B cell (primary cell): ENCODE results near the gene MPZL2. TPM values are rescaled to one million over a fixed set of nuclear protein-coding genes. Genes with fewer than 3 reads are reported as not detected.

Experiments
- ATAC-seq: fragments of 200-7000 bp; cut with Tn5 transposase; one replicate; pipeline ENCODE4 v1.10.0; 2021; ENCODE audit warnings: low read depth, mild to moderate bottlenecking, moderate number of reproducible peaks, moderate library complexity
- CTCF ChIA-PET: fragments of 350-600 bp; sonication (Branson Sonifier 250); formaldehyde crosslinking; loops from one replicate; lab custom pipeline; 2021; ENCODE audit warnings: antibody characterized with exemption, inconsistent platforms; lab: Charles Lee
- POLR2A ChIA-PET: fragments of 350-600 bp; sonication (Branson Sonifier 250); formaldehyde crosslinking; loops from one replicate; lab custom pipeline; 2021; ENCODE audit warnings: antibody characterized with exemption; lab: Charles Lee
- DNase-seq: peaks from one replicate; pipeline ENCODE4 v3.0.0; 2013
- H2AFZ ChIP-seq: 2 replicates; pipeline ENCODE4 v1.6.1; 2012; ENCODE audit warnings: mild to moderate bottlenecking, low read depth, low read length; ENCODE audit not compliant: insufficient read depth, poor library complexity, severe bottlenecking
- H3K27ac ChIP-seq, 2 donors: 1 replicate in 1 of 2; 2 replicates in 1 of 2; pipeline ENCODE4 v1.5.1; 2012 to 2013; ENCODE audit warnings: low read length in 2 of 2, mild to moderate bottlenecking in 2 of 2, moderate library complexity in 1 of 2
- H3K27me3 ChIP-seq, 4 experiments: fragments of 200-600 bp in 1 of 4; sonication (generic) in 1 of 4; replicated peaks in 1 of 4; 1 replicate in 2 of 4; 2 replicates in 2 of 4; pipeline versions ENCODE4 v1.6.1 to v1.7.0; 2013 to 2016; ENCODE audit warnings: low read length in 3 of 4, mild to moderate bottlenecking in 2 of 4, mixed read lengths in 1 of 4, moderate library complexity in 1 of 4; ENCODE audit not compliant: insufficient read depth in 4 of 4, control insufficient read depth in 3 of 4; ENCODE audit errors: control extremely low read depth in 1 of 4
- H3K36me3 ChIP-seq, 2 experiments: replicated peaks in 1 of 2; 1 replicate in 1 of 2; 2 replicates in 1 of 2; pipeline versions ENCODE4 v1.6.1 to v1.7.1; 2013; ENCODE audit warnings: low read length in 1 of 2; ENCODE audit not compliant: insufficient read depth in 2 of 2, control insufficient read depth in 1 of 2; ENCODE audit errors: control extremely low read depth in 1 of 2, extremely low read depth in 1 of 2
- H3K4me1 ChIP-seq, 2 donors: fragments of 200-600 bp in 1 of 2; sonication (generic) in 1 of 2; 1 replicate in 1 of 2; 2 replicates in 1 of 2; pipeline versions ENCODE4 v1.5.1 to v1.6.1; 2013 to 2017; ENCODE audit warnings: low read length in 2 of 2; ENCODE audit not compliant: control insufficient read depth in 2 of 2, insufficient read depth in 2 of 2
- H3K4me2 ChIP-seq: replicated peaks from 2 replicates; pipeline ENCODE3; 2012; ENCODE audit warnings: mild to moderate bottlenecking, low read depth, low read length; ENCODE audit not compliant: poor library complexity, severe bottlenecking
- H3K4me3 ChIP-seq, 5 experiments: fragments of 200-600 bp in 1 of 5; sonication (generic) in 1 of 5; 1 replicate in 3 of 5; 2 replicates in 2 of 5; pipeline versions ENCODE4 v1.5.1 to v1.7.0; 2011 to 2016; ENCODE audit warnings: low read length in 4 of 5, mild to moderate bottlenecking in 4 of 5, low read depth in 2 of 5, control low read depth in 1 of 5, moderate library complexity in 1 of 5; ENCODE audit not compliant: insufficient read depth in 1 of 5; ENCODE audit errors: control extremely low read depth in 1 of 5, extremely low read depth in 1 of 5
- H3K79me2 ChIP-seq: fragments of 200-600 bp; sonication (generic); one replicate; pipeline ENCODE4 v1.6.0; 2016; ENCODE audit warnings: low read length; ENCODE audit not compliant: control insufficient read depth, insufficient read depth
- H3K9ac ChIP-seq: fragments of 200-600 bp; sonication (generic); 2 replicates; pipeline ENCODE4 v1.6.1; 2017; ENCODE audit warnings: mild to moderate bottlenecking, low read length, moderate library complexity
- H3K9me3 ChIP-seq, 3 donors: one replicate each; pipeline versions ENCODE4 v1.6.1 to v1.7.1; 2013; ENCODE audit warnings: low read length in 2 of 3; ENCODE audit not compliant: control insufficient read depth in 2 of 3, insufficient read depth in 1 of 3; ENCODE audit errors: control extremely low read depth in 1 of 3
- H4K20me1 ChIP-seq: 2 replicates; pipeline ENCODE4 v1.6.0; 2012; ENCODE audit warnings: mild to moderate bottlenecking, low read length; ENCODE audit not compliant: insufficient read depth, control insufficient read depth, poor library complexity, severe bottlenecking
- H3K27ac Mint-ChIP-seq: one replicate; pipeline ENCODE4 v1.8.0; 2021; ENCODE audit warnings: mixed read lengths
- H3K27me3 Mint-ChIP-seq: one replicate; pipeline ENCODE4 v1.8.0; 2021; ENCODE audit warnings: mixed read lengths
- H3K4me1 Mint-ChIP-seq: one replicate; pipeline ENCODE4 v1.8.0; 2021; ENCODE audit warnings: mixed read lengths
- H3K4me3 Mint-ChIP-seq: one replicate; pipeline ENCODE4 v1.8.0; 2021; ENCODE audit warnings: mixed read lengths
- H3K9me3 Mint-ChIP-seq: one replicate; pipeline ENCODE4 v1.8.0; 2022; ENCODE audit warnings: mixed read lengths; ENCODE audit not compliant: insufficient read depth
- CTCF ChIP-seq: fragments of 200-600 bp; IDR thresholded peaks from one replicate; pipeline ENCODE4 v1.8.0; 2022; ENCODE audit warnings: antibody characterized with exemption, mild to moderate bottlenecking
- EZH2 ChIP-seq: IDR thresholded peaks from 2 replicates; pipeline ENCODE4 v1.6.1; 2012; ENCODE audit warnings: borderline replicate concordance, low read depth, mild to moderate bottlenecking, moderate library complexity, low read length; ENCODE audit not compliant: insufficient read depth, poor library complexity, severe bottlenecking
- WGBS: methylation state at CpG from one replicate; pipeline ENCODE4 v1.1.5; 2013; ENCODE audit warnings: missing lambda C conversion rate; ENCODE audit not compliant: insufficient coverage; 5-methylcytosine and 5-hydroxymethylcytosine counted together
- intact Hi-C: fragments of 100-400 bp; cut with micrococcal nuclease; formaldehyde crosslinking; loops from one replicate; pipeline ENCODE4 v1.10.0; 2022
- polyA plus RNA-seq: library from polyadenylated mRNA; depleted of rRNA; stranded (reverse); fragments of >200 nt; gene quantifications from 2 replicates; pipeline ENCODE4 v1.2.3, GENCODE V29; 2012
- total RNA-seq, 2 donors: library from RNA; stranded (reverse); fragments of 120-200 nt in 1 of 2; gene quantifications; 1 replicate in 1 of 2; 2 replicates in 1 of 2; pipeline versions ENCODE4 v1.2.3 to v1.2.4, GENCODE V29; 2013 to 2022

The MPZL2 gene
- total and polyA plus RNA-seq, 2 donors (not counting 1 experiment from before 2014, with no cell fraction given), result 1.2 TPM; not detected in 1

GRCh38 chr11:118215765-118216164, 48.3 kb downstream of the MPZL2 start:
- Histone ChIP-seq H3K79me2 (no peaks in the 10 kb centered on the region), H3K27me3 (peaks cover 0 to 28% (median 20%) of the 10 kb centered on the region in 4 experiments), H2AFZ (no peak overlapping the region), H3K4me1 (peaks cover 50 to 52% of the 10 kb centered on the region in 2 donors), H3K36me3 (no peaks in the 10 kb centered on the region), H4K20me1 (no peaks in the 10 kb centered on the region), H3K4me3 (no peak overlapping the region), H3K9ac (no peak overlapping the region), H3K27ac (no peak overlapping the region), H3K4me2 (no peak overlapping the region), H3K9me3 (no peaks in the 10 kb centered on the region)
- DNase-seq, result no peak
- ATAC-seq, result no peak
- ChIA-PET POLR2A (no interaction called here), CTCF (interaction anchor here (0.9 to 1.2 kb wide), 2 partner anchors 14 to 17 kb away, joined by 3 to 8 read pairs; no protein-coding TSS in a partner anchor)
- H3K4me1 Mint-ChIP-seq, result peaks cover 53% of the 10 kb centered on the region
- no peak overlapping the region for H3K27ac Mint-ChIP-seq
- intact Hi-C loops, result loop anchor here (2.0 kb wide), 1 partner anchor 13 kb away; no protein-coding TSS in a partner anchor
- H3K4me3 Mint-ChIP-seq, result peak overlapping the region; percentile 26
- TF ChIP-seq EZH2 (no peak), CTCF (no peak)
- peaks cover 45% of the 10 kb centered on the region for H3K27me3 Mint-ChIP-seq
- 88% methylated on average over 4 of the region's 7 CpGs for WGBS
- no peaks in the 10 kb centered on the region for H3K9me3 Mint-ChIP-seq

DNA sequence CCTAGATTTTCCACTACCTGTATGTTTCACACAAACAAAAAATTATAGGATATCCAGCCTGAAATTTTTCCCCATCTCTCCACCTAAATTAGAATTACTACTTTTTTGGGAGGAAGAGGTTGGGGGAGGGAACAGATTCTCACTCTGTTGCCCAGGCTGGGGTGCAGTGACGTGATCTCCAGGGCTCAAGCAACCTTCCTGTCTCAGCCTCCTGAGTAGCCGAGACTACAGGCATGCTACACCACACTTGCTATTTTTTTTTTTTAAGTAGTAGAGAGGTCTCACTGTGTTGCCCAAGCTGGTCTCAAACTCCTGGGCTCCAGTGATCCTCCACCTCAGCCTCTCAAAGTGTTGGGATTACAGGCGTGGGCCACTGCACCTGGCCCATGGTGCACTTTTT, 48.8 kb downstream of the MPZL2 start:
- H3K27ac Mint-ChIP-seq, result no peak overlapping the region
- no peaks in the 10 kb centered on the region for H4K20me1 ChIP-seq

More for the DNA sequence above, 48.8 kb downstream of the MPZL2 start:
- H3K9me3 ChIP-seq, result no peaks in the 10 kb centered on the region
- peaks cover 0 to 23% (median 16%) of the 10 kb centered on the region in 4 experiments for H3K27me3 ChIP-seq
- peaks cover 50 to 52% of the 10 kb centered on the region in 2 donors for H3K4me1 ChIP-seq
- no peaks in the 10 kb centered on the region for H3K79me2 ChIP-seq
- WGBS, result no CpG with 5 or more reads among the region's 3 CpGs
- TF ChIP-seq EZH2 (no peak), CTCF (no peak)
- peak overlapping the region; percentile 66 for H3K4me2 ChIP-seq
- no peak overlapping the region for H3K9ac ChIP-seq
- DNase-seq (no peak), ATAC-seq (no peak)
- Mint-ChIP-seq H3K9me3 (no peaks in the 10 kb centered on the region), H3K4me3 (peak overlapping the region; percentile 84), H3K4me1 (peaks cover 53% of the 10 kb centered on the region), H3K27me3 (peaks cover 48% of the 10 kb centered on the region)
- no peak overlapping the region for H3K27ac ChIP-seq
- H2AFZ ChIP-seq, result no peak overlapping the region
- H3K36me3 ChIP-seq, result no peaks in the 10 kb centered on the region
- ChIA-PET POLR2A (interaction anchor here (0.6 to 1.3 kb wide), 3 partner anchors 9 to 401 kb away, joined by 3 to 6 read pairs (median 5); partner anchors contain the start of gene JAML), CTCF (interaction anchor here (1.1 to 4.6 kb wide), 4 partner anchors 12 to 81 kb away, joined by 3 to 59 read pairs (median 8); no protein-coding TSS in a partner anchor)
- intact Hi-C loops, result loop anchor here (2.0 kb wide), 1 partner anchor 14 kb away; no protein-coding TSS in a partner anchor
- peak overlapping the region in 2 of 5 experiments; percentile 28 to 34 for H3K4me3 ChIP-seq
